H1 (cell line): Measurements from ENCODE around the gene AGPAT2. TPM values are rescaled to one million over a fixed set of nuclear protein-coding genes. Genes with fewer than 3 reads are reported as not detected.

Experiments
- CTCF ChIA-PET: fragments of 300-600 bp; sonication (Branson Sonifier 250); formaldehyde crosslinking; loops from one replicate; lab custom pipeline; 2021; ENCODE audit not compliant: partially characterized antibody; lab: Charles Lee
- POLR2A ChIA-PET: fragments of 300-600 bp; sonication (Branson Sonifier 250); formaldehyde crosslinking; loops from one replicate; lab custom pipeline; 2021; ENCODE audit warnings: inconsistent platforms; ENCODE audit not compliant: partially characterized antibody; lab: Charles Lee
- DNase-seq, 2 experiments: peaks; one replicate each; pipeline versions ENCODE4 v3.0.0 to v3.0.0-alpha.2; 2010 to 2022; ENCODE audit warnings: low spot score in 2 of 2, low read depth in 1 of 2, mixed read lengths in 1 of 2
- FAIRE-seq: peaks from 2 replicates; lab custom pipeline; 2011; peaks lifted over from hg19 to GRCh38; lab: Jason Lieb, UNC
- H2AFZ ChIP-seq: 2 replicates; pipeline ENCODE4 v1.8.1; 2012; ENCODE audit warnings: low read length, inconsistent platforms
- H2AK5ac ChIP-seq: 2 replicates; pipeline ENCODE4 v1.6.1; 2013; ENCODE audit warnings: low read depth, low read length
- H2BK120ac ChIP-seq: replicated peaks from 2 replicates; pipeline ENCODE3; 2013; ENCODE audit warnings: low read depth, low read length, inconsistent platforms
- H2BK12ac ChIP-seq: 2 replicates; pipeline ENCODE4 v1.6.1; 2013; ENCODE audit warnings: low read depth, low read length
- H2BK15ac ChIP-seq: 2 replicates; pipeline ENCODE4 v1.6.1; 2013; ENCODE audit warnings: low read length
- H2BK20ac ChIP-seq: 2 replicates; pipeline ENCODE4 v1.6.1; 2013; ENCODE audit warnings: low read length
- H2BK5ac ChIP-seq: 2 replicates; pipeline ENCODE4 v1.6.1; 2013; ENCODE audit warnings: low read depth, low read length
- H3K14ac ChIP-seq: 2 replicates; pipeline ENCODE4 v1.6.1; 2013; ENCODE audit warnings: inconsistent platforms; ENCODE audit not compliant: insufficient read length
- H3K18ac ChIP-seq: 2 replicates; pipeline ENCODE4 v1.6.1; 2013; ENCODE audit warnings: low read length; ENCODE audit errors: extremely low read depth
- H3K23ac ChIP-seq: 2 replicates; pipeline ENCODE4 v1.6.1; 2013; ENCODE audit warnings: inconsistent platforms; ENCODE audit not compliant: insufficient read length
- H3K23me2 ChIP-seq: 2 replicates; pipeline ENCODE4 v1.6.1; 2013; ENCODE audit warnings: low read depth, low read length
- H3K27ac ChIP-seq: 2 replicates; pipeline ENCODE4 v1.6.1; 2011; ENCODE audit warnings: low read depth, low read length, inconsistent platforms
- H3K27me3 ChIP-seq, 4 experiments: replicated peaks in 1 of 4; 1 replicate in 1 of 4; 2 replicates in 3 of 4; pipeline versions ENCODE4 v1.6.1 to v1.8.1; 2011 to 2013; ENCODE audit warnings: low read length in 3 of 4, mild to moderate bottlenecking in 3 of 4, inconsistent platforms in 2 of 4, mixed read lengths in 2 of 4, moderate library complexity in 1 of 4; ENCODE audit not compliant: control insufficient read depth in 3 of 4, insufficient read depth in 3 of 4; ENCODE audit errors: extremely low read depth in 1 of 4
- H3K36me3 ChIP-seq, 4 experiments: 2 replicates each; pipeline versions ENCODE4 v1.6.1 to v1.8.1; 2011 to 2013; ENCODE audit warnings: mild to moderate bottlenecking in 4 of 4, low read length in 3 of 4, moderate library complexity in 2 of 4, control low read depth in 1 of 4, inconsistent platforms in 1 of 4; ENCODE audit not compliant: insufficient read depth in 4 of 4, control insufficient read depth in 2 of 4
- H3K4ac ChIP-seq: replicated peaks from 2 replicates; pipeline ENCODE3; 2013; ENCODE audit warnings: low read length, low read depth, mixed read lengths, inconsistent platforms; ENCODE audit not compliant: insufficient read length
- H3K4me1 ChIP-seq, 4 experiments: replicated peaks in 1 of 4; 1 replicate in 1 of 4; 2 replicates in 3 of 4; pipeline versions ENCODE4 v1.6.1 to v1.8.1; 2011 to 2013; ENCODE audit warnings: low read length in 3 of 4, inconsistent platforms in 2 of 4, mixed read lengths in 1 of 4; ENCODE audit not compliant: insufficient read depth in 4 of 4, control insufficient read depth in 3 of 4
- H3K4me2 ChIP-seq, 2 experiments: 2 replicates each; pipeline versions ENCODE4 v1.6.1 to v1.8.1; 2011 to 2013; ENCODE audit warnings: low read depth in 2 of 2, low read length in 2 of 2, control low read depth in 1 of 2, inconsistent platforms in 1 of 2, mild to moderate bottlenecking in 1 of 2; ENCODE audit not compliant: insufficient read depth in 1 of 2
- H3K4me3 ChIP-seq, 4 experiments: fragments of 200-600, 300-600 bp in 1 of 4; sonication (generic), shearing (Covaris generic), sonication (Bioruptor Twin) in 1 of 4; 2 replicates each; pipeline versions ENCODE4 v1.5.1 to v1.8.1; 2011 to 2016; ENCODE audit warnings: low read length in 4 of 4, low read depth in 3 of 4, control low read depth in 2 of 4, inconsistent platforms in 2 of 4, mild to moderate bottlenecking in 2 of 4, mixed read lengths in 1 of 4, moderate library complexity in 1 of 4; ENCODE audit not compliant: insufficient read depth in 2 of 4; ENCODE audit errors: extremely low read depth in 1 of 4
- H3K56ac ChIP-seq: replicated peaks from 2 replicates; pipeline ENCODE3; 2013; ENCODE audit warnings: low read depth, mild to moderate bottlenecking, mixed read lengths, low read length, inconsistent platforms; ENCODE audit not compliant: insufficient read length
- H3K79me1 ChIP-seq: 2 replicates; pipeline ENCODE4 v1.6.1; 2013; ENCODE audit warnings: low read depth, low read length, control low read depth
- H3K79me2 ChIP-seq, 2 experiments: 2 replicates each; pipeline versions ENCODE4 v1.6.1 to v1.8.1; 2012 to 2013; ENCODE audit warnings: low read length in 2 of 2, mild to moderate bottlenecking in 2 of 2, inconsistent platforms in 1 of 2; ENCODE audit not compliant: insufficient read depth in 2 of 2, control insufficient read depth in 1 of 2
- H3K9ac ChIP-seq, 4 experiments: replicated peaks in 1 of 4; 1 replicate in 1 of 4; 2 replicates in 3 of 4; pipeline versions ENCODE4 v1.6.1 to v1.8.1; 2011 to 2013; ENCODE audit warnings: low read depth in 3 of 4, low read length in 3 of 4, control low read depth in 2 of 4, mild to moderate bottlenecking in 2 of 4, moderate library complexity in 2 of 4, inconsistent platforms in 1 of 4; ENCODE audit errors: extremely low read depth in 1 of 4
- H3K9me3 ChIP-seq, 2 experiments: 2 replicates each; pipeline versions ENCODE4 v1.6.1 to v1.8.1; 2012 to 2013; ENCODE audit warnings: mild to moderate bottlenecking in 2 of 2, moderate library complexity in 2 of 2, control low read depth in 1 of 2, inconsistent platforms in 1 of 2, low read depth in 1 of 2, low read length in 1 of 2, mixed read lengths in 1 of 2; ENCODE audit not compliant: insufficient read depth in 2 of 2
- H4K20me1 ChIP-seq, 2 experiments: replicated peaks in 1 of 2; 2 replicates each; pipeline versions ENCODE3 to v1.8.1; 2011 to 2013; ENCODE audit warnings: inconsistent platforms in 2 of 2, low read length in 2 of 2, mild to moderate bottlenecking in 1 of 2; ENCODE audit not compliant: insufficient read depth in 2 of 2, control insufficient read depth in 1 of 2
- H4K5ac ChIP-seq: 2 replicates; pipeline ENCODE4 v1.6.1; 2013; ENCODE audit warnings: low read length, low read depth, mixed read lengths, inconsistent platforms; ENCODE audit not compliant: insufficient read length
- H4K8ac ChIP-seq: 2 replicates; pipeline ENCODE4 v1.8.0; 2013; ENCODE audit warnings: mild to moderate bottlenecking, moderate library complexity, low read length, inconsistent platforms; ENCODE audit not compliant: insufficient read depth; ENCODE audit errors: extremely low read depth
- H4K91ac ChIP-seq: replicated peaks from 2 replicates; pipeline ENCODE3; 2013; ENCODE audit warnings: low read length, mixed read lengths, inconsistent platforms; ENCODE audit not compliant: insufficient read length
- GTF2F1 ChIP-seq: IDR thresholded peaks from 2 replicates; pipeline ENCODE4 v1.6.1; 2012; ENCODE audit warnings: low read depth, low read length, improper control_type of control experiment, borderline replicate concordance
- NANOG ChIP-seq: IDR thresholded peaks from 2 replicates; pipeline ENCODE4 v1.6.1; 2011; ENCODE audit warnings: low read length, low read depth, mild to moderate bottlenecking, inconsistent platforms; ENCODE audit not compliant: insufficient read depth, poor library complexity, severe bottlenecking
- RNF2 ChIP-seq: fragments of 200-900, 300-1000 bp; sonication (generic); IDR thresholded peaks from 2 replicates; pipeline ENCODE4 v1.7.1; 2016; ENCODE audit warnings: borderline replicate concordance, low read depth, mild to moderate bottlenecking, antibody characterized with exemption, low read length; ENCODE audit not compliant: poor library complexity, severe bottlenecking; ENCODE audit errors: missing control alignments
- SIX5 ChIP-seq: IDR thresholded peaks from 2 replicates; pipeline ENCODE4 v1.6.1; 2011; ENCODE audit warnings: mild to moderate bottlenecking, low read depth, low read length
- SP1 ChIP-seq: IDR thresholded peaks from 2 replicates; pipeline ENCODE4 v1.6.1; 2011; ENCODE audit warnings: low read depth, low read length
- TBP ChIP-seq: IDR thresholded peaks from 2 replicates; pipeline ENCODE4 v1.6.1; 2011; ENCODE audit warnings: low read depth, low read length, improper control_type of control experiment
- WGBS, 2 experiments: shearing (Covaris generic) in 1 of 2; methylation state at CpG; one replicate each; pipeline versions ENCODE4 v1.1.6 to v1.1.7; 2013 to 2015; ENCODE audit warnings: low lambda C conversion rate in 2 of 2, mixed read lengths in 2 of 2, inconsistent platforms in 1 of 2, low coverage in 1 of 2, missing lambda C conversion rate in 1 of 2; ENCODE audit not compliant: insufficient replicate concordance in 2 of 2, insufficient coverage in 1 of 2, insufficient read length in 1 of 2; ENCODE audit errors: extremely low coverage in 1 of 2, missing lambda C conversion rate in 1 of 2; 5-methylcytosine and 5-hydroxymethylcytosine counted together
- polyA plus RNA-seq, 7 experiments: library from polyadenylated mRNA; depleted of rRNA in 3 of 7; stranded (reverse) in 5 of 7; unstranded in 2 of 7; fragments of >200 nt in 5 of 7; fragments of 200-250 nt in 2 of 7; gene quantifications; 1 replicate in 5 of 7; 2 replicates in 1 of 7; 4 replicates in 1 of 7; pipeline versions ENCODE4 v1.2.1 to v1.2.3, GENCODE V29; 2011 to 2013; ENCODE audit warnings: missing spikeins in 2 of 7, mixed read lengths in 2 of 7
- total RNA-seq: library from RNA; stranded (reverse); fragmentation: NEBNext Ultra II Directional; extraction: Animal tissue kit (Norgen Biotek cat#: 25700); gene quantifications from 2 replicates; pipeline ENCODE4 v1.2.1, GENCODE V29; 2021

Gene AGPAT2
- total and polyA plus RNA-seq, 2 of the 8 experiments (the other 6 are each of a cell fraction or from before 2014, with no cell fraction given): 31.6 to 37.6 TPM

DNA sequence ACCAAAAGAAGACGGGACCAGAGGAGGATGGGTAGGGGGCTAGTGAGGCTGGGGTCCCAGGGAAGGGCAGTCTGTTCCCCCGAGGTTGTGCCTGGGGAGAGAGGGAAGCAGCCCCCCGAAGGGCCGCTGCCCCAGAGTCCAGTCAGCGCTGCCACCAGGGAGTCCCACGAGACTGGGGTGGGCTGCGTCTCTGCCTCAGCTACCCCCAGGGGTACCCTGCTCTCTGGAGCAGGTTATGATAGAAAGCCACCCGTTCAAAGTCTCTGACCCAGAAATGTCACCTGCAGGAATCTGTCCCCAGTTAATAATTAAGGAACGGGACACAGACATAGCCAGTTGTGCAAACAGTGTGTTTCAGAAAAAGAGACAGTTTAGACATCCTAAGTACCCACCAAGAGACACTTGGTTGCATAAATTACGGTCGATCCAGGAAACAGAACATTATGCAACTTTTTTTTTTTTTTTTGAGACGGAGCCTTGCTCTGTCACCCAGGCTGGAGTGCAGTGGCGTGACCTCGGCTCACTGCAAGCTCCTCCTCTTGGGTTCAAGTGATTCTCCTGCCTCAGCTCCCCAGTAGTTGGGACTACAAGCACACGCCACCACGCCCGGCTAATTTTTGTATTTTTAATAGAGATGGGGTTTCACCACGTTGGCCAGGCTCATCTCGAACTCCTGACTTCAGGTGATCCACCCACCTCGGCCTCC, 10.7 kb upstream of the AGPAT2 start:
- Histone ChIP-seq H2BK5ac (no peak overlapping the region), H3K56ac (no peak overlapping the region), H3K79me1 (no peaks in the 10 kb centered on the region), H2BK12ac (no peak overlapping the region), H4K5ac (no peak overlapping the region), H3K4me2 (no peak overlapping the region), H3K27me3 (no peaks in the 10 kb centered on the region), H2AFZ (no peak overlapping the region), H3K23me2 (no peaks in the 10 kb centered on the region), H3K9me3 (no peaks in the 10 kb centered on the region), H2BK120ac (no peak overlapping the region), H3K36me3 (no peaks in the 10 kb centered on the region), H2BK20ac (no peak overlapping the region), H3K9ac (no peak overlapping the region), H4K8ac (no peak overlapping the region), H3K14ac (no peak overlapping the region), H3K27ac (no peak overlapping the region), H2AK5ac (no peak overlapping the region), H4K20me1 (no peaks in the 10 kb centered on the region), H3K4me1 (peaks cover 0 to 13% (median 5%) of the 10 kb centered on the region in 4 experiments; a peak in 5 of 7 replicates), H3K4ac (no peak overlapping the region), H2BK15ac (no peak overlapping the region), H3K4me3 (no peak overlapping the region), H3K18ac (no peak overlapping the region), H3K79me2 (no peaks in the 10 kb centered on the region), H4K91ac (no peak overlapping the region), H3K23ac (no peak overlapping the region)
- POLR2A ChIA-PET: interaction anchor here (0.6 to 1.4 kb wide), 7 partner anchors 10 to 344 kb away, joined by 3 to 4 read pairs (median 4); no protein-coding TSS in a partner anchor
- 89% methylated on average over 17 of the region's 20 CpGs; no CpG with 5 or more reads in 1 of the 2 experiments for WGBS, 2 experiments
- no peak for DNase-seq
- no peak for FAIRE-seq
- CTCF ChIA-PET: interaction anchor here (1.0 to 1.7 kb wide), 4 partner anchors 10 to 27 kb away, joined by 3 to 5 read pairs (median 4); no protein-coding TSS in a partner anchor
- no peak for TF ChIP-seq NANOG
- TF ChIP-seq TBP: no peak
- TF ChIP-seq SIX5: no peak
- no peak for TF ChIP-seq SP1
- no peak for TF ChIP-seq GTF2F1
- no peak for TF ChIP-seq RNF2
